Endothelial cell of umbilical vein (primary cell): ENCODE data around the gene PCDH9. TPM values are rescaled to one million over a fixed set of nuclear protein-coding genes. Genes with fewer than 3 reads are reported as not detected.

ENCODE experiments used
- BruUV-seq: library from RNA; stranded (reverse); fragments of 400-500 nt; replicated peaks from 2 replicates; lab custom pipeline; 2021; lab: Mats Ljungman, UMichigan
- CTCF ChIA-PET: fragments of 300-600, 350-600 bp; sonication (Branson Sonifier 250); formaldehyde crosslinking; loops from one replicate; lab custom pipeline; 2021; ENCODE audit warnings: antibody characterized with exemption, inconsistent platforms; lab: Charles Lee
- POLR2A ChIA-PET: fragments of 300-600, 350-600 bp; sonication (Branson Sonifier 250); formaldehyde crosslinking; loops from one replicate; lab custom pipeline; 2021; ENCODE audit warnings: antibody characterized with exemption, inconsistent platforms; lab: Charles Lee
- DNase-seq: peaks from one replicate; pipeline ENCODE4 v3.0.0-alpha.2; 2011; ENCODE audit warnings: low read depth, low spot score
- FAIRE-seq: peaks from 2 replicates; lab custom pipeline; 2011; peaks lifted over from hg19 to GRCh38; lab: Jason Lieb, UNC
- H2AFZ ChIP-seq: 2 replicates; pipeline ENCODE4 v1.6.0; 2012; ENCODE audit warnings: low read depth, low read length, control low read depth, inconsistent platforms
- H3K27ac ChIP-seq: 2 replicates; pipeline ENCODE4 v1.5.1; 2011; ENCODE audit warnings: low read depth, mild to moderate bottlenecking, control low read depth, low read length, moderate library complexity; ENCODE audit not compliant: insufficient read depth
- H3K27me3 ChIP-seq, 2 experiments: 2 replicates each; pipeline versions ENCODE4 v1.6.0 to v1.6.1; 2011; ENCODE audit warnings: low read length in 2 of 2, mixed read lengths in 1 of 2; ENCODE audit not compliant: control insufficient read depth in 2 of 2, insufficient read depth in 2 of 2
- H3K36me3 ChIP-seq, 2 experiments: 2 replicates in 1 of 2; 3 replicates in 1 of 2; pipeline ENCODE4 v1.5.1; 2011; ENCODE audit warnings: low read length in 2 of 2, mild to moderate bottlenecking in 1 of 2, moderate library complexity in 1 of 2; ENCODE audit not compliant: control insufficient read depth in 2 of 2, insufficient read depth in 2 of 2; ENCODE audit errors: extremely low read depth in 1 of 2
- H3K4me1 ChIP-seq: 3 replicates; pipeline ENCODE4 v1.5.1; 2011; ENCODE audit warnings: mild to moderate bottlenecking, low read length; ENCODE audit not compliant: control insufficient read depth, insufficient read depth; ENCODE audit errors: extremely low read depth
- H3K4me2 ChIP-seq: 2 replicates; pipeline ENCODE4 v1.6.1; 2011; ENCODE audit warnings: low read length, control low read depth, mixed read lengths; ENCODE audit not compliant: insufficient read depth
- H3K4me3 ChIP-seq, 3 experiments: fragments of 200-600 bp in 1 of 3; sonication (generic), shearing (Covaris generic) in 1 of 3; replicated peaks in 1 of 3; 2 replicates each; pipeline ENCODE4 v1.5.1; 2011 to 2016; ENCODE audit warnings: control low read depth in 3 of 3, low read length in 3 of 3, mild to moderate bottlenecking in 2 of 3, inconsistent platforms in 1 of 3, low read depth in 1 of 3, moderate library complexity in 1 of 3; ENCODE audit not compliant: insufficient read depth in 1 of 3
- H3K79me2 ChIP-seq: 2 replicates; pipeline ENCODE4 v1.6.0; 2012; ENCODE audit warnings: low read length, inconsistent platforms; ENCODE audit not compliant: control insufficient read depth, insufficient read depth
- H3K9ac ChIP-seq: replicated peaks from 2 replicates; pipeline ENCODE3; 2011; ENCODE audit warnings: low read length, control low read depth; ENCODE audit not compliant: insufficient read depth; ENCODE audit errors: extremely low read depth
- H3K9me1 ChIP-seq: replicated peaks from 3 replicates; pipeline ENCODE4 v1.6.0; 2011; ENCODE audit warnings: mild to moderate bottlenecking, low read length; ENCODE audit not compliant: control insufficient read depth, insufficient read depth; ENCODE audit errors: extremely low read depth
- H3K9me3 ChIP-seq: replicated peaks from 2 replicates; pipeline ENCODE4 v1.5.1; 2012; ENCODE audit warnings: low read length, inconsistent platforms; ENCODE audit not compliant: control insufficient read depth, insufficient read depth
- H4K20me1 ChIP-seq: replicated peaks from 2 replicates; pipeline ENCODE3; 2011; ENCODE audit warnings: mild to moderate bottlenecking, low read length; ENCODE audit not compliant: control insufficient read depth, insufficient read depth; ENCODE audit errors: extremely low read depth
- EZH2 ChIP-seq: IDR thresholded peaks from 2 replicates; pipeline ENCODE4 v1.6.1; 2012; ENCODE audit warnings: borderline replicate concordance, low read depth, mild to moderate bottlenecking, moderate library complexity, low read length, inconsistent platforms; ENCODE audit not compliant: severe bottlenecking
- FOS ChIP-seq: IDR thresholded peaks from 2 replicates; pipeline ENCODE4 v1.6.1; 2011; ENCODE audit warnings: mild to moderate bottlenecking, low read length, moderate library complexity, borderline replicate concordance; ENCODE audit not compliant: insufficient read depth
- GATA2 ChIP-seq: IDR thresholded peaks from 2 replicates; pipeline ENCODE4 v1.7.0; 2011; ENCODE audit warnings: low read depth, mild to moderate bottlenecking, moderate library complexity, mixed read lengths, low read length; ENCODE audit not compliant: insufficient read length, insufficient read depth
- JUN ChIP-seq: IDR thresholded peaks from 2 replicates; pipeline ENCODE4 v1.6.1; 2011; ENCODE audit warnings: borderline replicate concordance, low read depth; ENCODE audit not compliant: insufficient read length, insufficient read depth
- MYC ChIP-seq: IDR thresholded peaks from one replicate; pipeline ENCODE4 v1.6.1; 2011; ENCODE audit warnings: mild to moderate bottlenecking, low read depth, low read length
- POLR2A ChIP-seq: IDR thresholded peaks from 2 replicates; pipeline ENCODE4 v1.6.1; 2012; ENCODE audit warnings: low read depth, mild to moderate bottlenecking, control low read depth, low read length
- POLR2AphosphoS5 ChIP-seq: IDR thresholded peaks from 2 replicates; pipeline ENCODE4 v1.6.1; 2012; ENCODE audit warnings: low read depth, mild to moderate bottlenecking, control low read depth, low read length, moderate library complexity; ENCODE audit not compliant: insufficient read depth
- dilution Hi-C: fragments of 300-500 bp; cut with MboI; formaldehyde crosslinking; loops from one replicate; pipeline ENCODE4 v1.15.0; 2019; ENCODE audit warnings: low sequenced_read_pairs; ENCODE audit not compliant: extremely low pct_ligation_motif_present
- intact Hi-C: fragments of 100-400 bp; cut with micrococcal nuclease; formaldehyde crosslinking; loops from one replicate; pipeline ENCODE4 v1.10.0; 2022
- polyA plus RNA-seq, 4 experiments: library from polyadenylated mRNA; depleted of rRNA in 3 of 4; stranded (reverse) in 3 of 4; unstranded in 1 of 4; fragments of >200 nt; gene quantifications; 2 replicates each; pipeline versions ENCODE4 v1.2.1 to v1.2.3, GENCODE V29; 2011 to 2012; ENCODE audit warnings: missing spikeins in 1 of 4
- total RNA-seq: library from RNA; stranded (reverse); gene quantifications from 2 replicates; pipeline ENCODE4 v1.2.3, GENCODE V29; 2021
- TF ChIP-seq, protein P1 (sequence below), 2 donors: IDR thresholded peaks; 1 replicate in 1 of 2; 2 replicates in 1 of 2; pipeline ENCODE4 v1.5.1; 2011; ENCODE audit warnings: low read length in 2 of 2, mild to moderate bottlenecking in 2 of 2, moderate library complexity in 2 of 2, control low read depth in 1 of 2, inconsistent platforms in 1 of 2, low read depth in 1 of 2; ENCODE audit not compliant: insufficient read depth in 1 of 2; ENCODE audit errors: extremely low read depth in 1 of 2
- TF ChIP-seq, protein P2 (sequence below): IDR thresholded peaks from 2 replicates; pipeline ENCODE4 v1.6.1; 2011; ENCODE audit not compliant: insufficient read depth, insufficient read length

The PCDH9 gene
- total and polyA plus RNA-seq, 2 donors (not counting 3 experiments of a cell fraction or from before 2014, with no cell fraction given) = 1.1 to 5.2 TPM

DNA sequence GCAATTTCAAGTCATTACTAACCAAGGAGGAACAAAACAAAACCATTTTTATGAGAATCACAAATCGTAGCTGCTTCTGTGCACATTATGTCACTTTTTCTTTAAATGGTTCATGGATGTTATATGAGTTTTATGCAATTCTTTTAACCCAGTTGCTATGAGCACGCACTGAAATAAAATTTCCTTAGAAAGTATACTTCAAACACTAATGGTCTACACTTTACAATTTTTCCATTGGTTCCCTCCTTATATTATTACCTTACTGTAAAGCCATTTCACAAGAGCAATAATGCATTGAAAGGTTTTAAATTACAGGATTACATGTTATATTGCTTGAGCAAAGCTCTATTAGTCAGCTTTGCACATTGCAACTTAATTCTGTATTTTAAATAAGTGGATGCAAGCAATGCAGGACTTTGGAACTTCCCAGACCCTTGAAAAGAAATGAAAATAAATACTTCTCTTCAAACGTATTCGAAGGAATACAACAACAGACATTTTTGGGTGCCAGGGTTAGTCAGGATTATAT lies 318.7 kb downstream of the PCDH9 start:
- intact Hi-C loops = no loop called here
- Histone ChIP-seq H3K9me1 (peaks cover 2% of the 10 kb centered on the region), H3K36me3 (no peaks in the 10 kb centered on the region), H3K4me1 (peaks cover 12% of the 10 kb centered on the region), H3K27me3 (no peaks in the 10 kb centered on the region), H3K9me3 (no peaks in the 10 kb centered on the region), H3K4me2 (no peak overlapping the region), H3K9ac (no peak overlapping the region), H3K79me2 (no peaks in the 10 kb centered on the region), H4K20me1 (no peaks in the 10 kb centered on the region), H3K4me3 (no peak overlapping the region), H2AFZ (no peak overlapping the region), H3K27ac (no peak overlapping the region)
- TF ChIP-seq EZH2 = no peak
- TF ChIP-seq, protein P1, sequence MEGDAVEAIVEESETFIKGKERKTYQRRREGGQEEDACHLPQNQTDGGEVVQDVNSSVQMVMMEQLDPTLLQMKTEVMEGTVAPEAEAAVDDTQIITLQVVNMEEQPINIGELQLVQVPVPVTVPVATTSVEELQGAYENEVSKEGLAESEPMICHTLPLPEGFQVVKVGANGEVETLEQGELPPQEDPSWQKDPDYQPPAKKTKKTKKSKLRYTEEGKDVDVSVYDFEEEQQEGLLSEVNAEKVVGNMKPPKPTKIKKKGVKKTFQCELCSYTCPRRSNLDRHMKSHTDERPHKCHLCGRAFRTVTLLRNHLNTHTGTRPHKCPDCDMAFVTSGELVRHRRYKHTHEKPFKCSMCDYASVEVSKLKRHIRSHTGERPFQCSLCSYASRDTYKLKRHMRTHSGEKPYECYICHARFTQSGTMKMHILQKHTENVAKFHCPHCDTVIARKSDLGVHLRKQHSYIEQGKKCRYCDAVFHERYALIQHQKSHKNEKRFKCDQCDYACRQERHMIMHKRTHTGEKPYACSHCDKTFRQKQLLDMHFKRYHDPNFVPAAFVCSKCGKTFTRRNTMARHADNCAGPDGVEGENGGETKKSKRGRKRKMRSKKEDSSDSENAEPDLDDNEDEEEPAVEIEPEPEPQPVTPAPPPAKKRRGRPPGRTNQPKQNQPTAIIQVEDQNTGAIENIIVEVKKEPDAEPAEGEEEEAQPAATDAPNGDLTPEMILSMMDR (IDR thresholded peaks at IDR 0.05; ENCODE audit: extremely low read depth in 1 of 2, insufficient read depth in 1 of 2, low read depth in 1 of 2, low read length in 2 of 2) = no peak
- TF ChIP-seq JUN = no peak
- no peak for TF ChIP-seq FOS
- TF ChIP-seq POLR2AphosphoS5 = no peak
- no peak for TF ChIP-seq GATA2
- TF ChIP-seq, protein P2, sequence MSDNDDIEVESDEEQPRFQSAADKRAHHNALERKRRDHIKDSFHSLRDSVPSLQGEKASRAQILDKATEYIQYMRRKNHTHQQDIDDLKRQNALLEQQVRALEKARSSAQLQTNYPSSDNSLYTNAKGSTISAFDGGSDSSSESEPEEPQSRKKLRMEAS = no peak
- TF ChIP-seq MYC = no peak
- no peak for TF ChIP-seq POLR2A
- POLR2A ChIA-PET = no interaction called here
- BruUV-seq = no TSS peak
- CTCF ChIA-PET = no interaction called here
- FAIRE-seq = no peak
- DNase-seq = no peak
- dilution Hi-C loops = no loop called here
